ENCODE data around the gene ONECUT2. TPM values are rescaled to one million over a fixed set of nuclear protein-coding genes. Genes with fewer than 3 reads are reported as not detected.

The ONECUT2 gene
- total RNA-seq, 1 experiment from 2014 or later: 4.3 TPM

- DNase-seq (ENCODE audit: low read depth, low spot score) (no peak), ATAC-seq (no peak)
- ChIA-PET POLR2A (no interaction called here), CTCF (no interaction called here), RAD21 (ENCODE audit: low non-redundant PET in 1 of 2, low total read pairs in 2 of 2, uncharacterized antibody in 2 of 2, unreplicated experiment in 2 of 2) (no interaction called here)
- intact Hi-C loops (cut with micrococcal nuclease): no loop called here
- Histone ChIP-seq H3K4me2 (ENCODE audit: low read length) (no peak overlapping the region), H3K4me1 (ENCODE audit: control insufficient read depth in 1 of 2, insufficient read depth in 2 of 2, low read length in 2 of 2) (no peaks in the 10 kb centered on the region), H4K20me1 (ENCODE audit: insufficient read depth) (no peaks in the 10 kb centered on the region), H3K9me3 (ENCODE audit: control insufficient read depth in 1 of 2, insufficient read depth in 1 of 2, low read depth in 1 of 2, low read length in 2 of 2) (no peaks in the 10 kb centered on the region), H3K4me3 (replicated peaks in 1 of 2; ENCODE audit: low read depth in 1 of 2, low read length in 2 of 2) (no peak overlapping the region), H3K27me3 (ENCODE audit: insufficient read depth, low read length) (peaks cover 41% of the 10 kb centered on the region), H2AFZ (ENCODE audit: low read depth, low read length, poor library complexity, severe bottlenecking) (no peak overlapping the region), H3K9ac (ENCODE audit: low read length) (no peak overlapping the region), H3K36me3 (ENCODE audit: control insufficient read depth in 1 of 2, insufficient read depth in 2 of 2, low read length in 2 of 2) (no peaks in the 10 kb centered on the region), H3K9me2 (ENCODE audit: insufficient read depth) (no peaks in the 10 kb centered on the region), H3K27ac (ENCODE audit: low read depth, low read length) (no peak overlapping the region), H3K79me2 (ENCODE audit: insufficient read depth, low read length) (no peaks in the 10 kb centered on the region)
- no peak for TF ChIP-seq POLR2A (IDR thresholded peaks at IDR 0.05; ENCODE audit: borderline replicate concordance, extremely low read depth, insufficient read depth, insufficient read length)
- no peak for TF ChIP-seq CTCF (IDR thresholded peaks at IDR 0.05 in 2 of 3, conservative IDR thresholded peaks at IDR 0.05 in 1 of 3; ENCODE audit: borderline replicate concordance in 1 of 3, insufficient read depth in 1 of 3, low read depth in 2 of 3, low read length in 2 of 3)
- TF ChIP-seq JUND (IDR thresholded peaks at IDR 0.05): no peak
- TF ChIP-seq ZNF274 (IDR thresholded peaks at IDR 0.05; ENCODE audit: low read depth, low read length): no peak
- TF ChIP-seq MAX (IDR thresholded peaks at IDR 0.05): no peak
- TF ChIP-seq CEBPB (IDR thresholded peaks at IDR 0.05; ENCODE audit: low read depth): no peak
- TF ChIP-seq EGR1 (IDR thresholded peaks at IDR 0.05; ENCODE audit: low read depth): no peak
- no peak for TF ChIP-seq POLR2AphosphoS5 (IDR thresholded peaks at IDR 0.05; ENCODE audit: low read depth, low read length)
- no peak for TF ChIP-seq SP1 (IDR thresholded peaks at IDR 0.05; ENCODE audit: low read depth)
- no peak for TF ChIP-seq REST (IDR thresholded peaks at IDR 0.05; ENCODE audit: low read depth)
- no peak for TF ChIP-seq ZBTB33 (IDR thresholded peaks at IDR 0.05; ENCODE audit: extremely low read depth, insufficient replicate concordance, low read length)
- TF ChIP-seq CBX3 (IDR thresholded peaks at IDR 0.05; ENCODE audit: low read depth): no peak
- no peak for TF ChIP-seq TCF7L2 (IDR thresholded peaks at IDR 0.05; ENCODE audit: borderline replicate concordance, extremely low read depth, insufficient read depth, insufficient read length)
- TF ChIP-seq EZH2phosphoT487 (IDR thresholded peaks at IDR 0.05; ENCODE audit: borderline replicate concordance): no peak
- no peak for TF ChIP-seq SIN3A (IDR thresholded peaks at IDR 0.05; ENCODE audit: low read depth)
- no peak for TF ChIP-seq SRF (IDR thresholded peaks at IDR 0.05; ENCODE audit: low read depth)
- TF ChIP-seq FOSL1 (IDR thresholded peaks at IDR 0.05; ENCODE audit: low read depth): no peak
- no peak for TF ChIP-seq ELF1 (IDR thresholded peaks at IDR 0.05; ENCODE audit: borderline replicate concordance, low read depth)
- TF ChIP-seq EZH2 (IDR thresholded peaks at IDR 0.05): no peak
- TF ChIP-seq ATF3 (IDR thresholded peaks at IDR 0.05): no peak
- no TSS peak for BruUV-seq (replicated peaks)
Observed at GRCh38 chr18:57427429-57428201, 7.6 kb upstream of the ONECUT2 start.

All from HCT116 (cell line).